GM12892 (cell line): Measurements from ENCODE around the gene RAPGEF2.

Experiments
- POLR2A ChIP-seq: IDR thresholded peaks from 2 replicates; pipeline ENCODE4 v1.6.1; 2011; ENCODE audit warnings: low read depth, low read length, control low read depth
- POLR2AphosphoS5 ChIP-seq: IDR thresholded peaks from 2 replicates; pipeline ENCODE4 v1.6.1; 2011; ENCODE audit warnings: low read depth, low read length, control low read depth
- TAF1 ChIP-seq: IDR thresholded peaks from 2 replicates; pipeline ENCODE4 v1.6.1; 2011; ENCODE audit warnings: low read depth, mild to moderate bottlenecking, control low read depth, low read length, borderline replicate concordance

DNA sequence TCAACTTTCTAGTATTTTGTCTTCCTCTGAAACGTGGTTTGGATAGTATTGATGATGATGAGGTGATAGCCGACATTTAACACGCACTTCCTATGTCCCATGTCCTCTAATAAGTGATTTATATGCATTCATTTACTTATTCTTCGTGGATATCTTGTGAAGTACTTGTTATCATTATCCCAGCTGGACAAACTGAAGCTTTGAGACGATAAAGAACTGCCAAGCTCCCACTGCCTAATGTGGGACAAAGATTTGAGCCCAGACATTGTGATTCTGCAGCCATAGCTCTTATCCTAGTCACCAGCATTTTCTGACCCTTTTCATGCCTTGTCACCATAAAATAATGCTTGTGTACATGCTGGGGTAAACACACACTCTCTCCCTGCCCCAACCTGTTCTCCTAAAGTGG lies 92.5 kb downstream of the RAPGEF2 start:
- TF ChIP-seq TAF1, result no peak
- TF ChIP-seq POLR2A, result no peak
- TF ChIP-seq POLR2AphosphoS5, result no peak
